Fibroblast of peridontal ligament (primary cell): Measurements from ENCODE around the gene RAB21.
A peak's percentile ranks its signal among the peaks of the same experiment; 100 is the strongest.

Experiments used
- DNase-seq: peaks from one replicate; pipeline ENCODE4 v3.0.0-alpha.2; 2010; ENCODE audit errors: extremely low read depth

RAB21 gene, protein sequence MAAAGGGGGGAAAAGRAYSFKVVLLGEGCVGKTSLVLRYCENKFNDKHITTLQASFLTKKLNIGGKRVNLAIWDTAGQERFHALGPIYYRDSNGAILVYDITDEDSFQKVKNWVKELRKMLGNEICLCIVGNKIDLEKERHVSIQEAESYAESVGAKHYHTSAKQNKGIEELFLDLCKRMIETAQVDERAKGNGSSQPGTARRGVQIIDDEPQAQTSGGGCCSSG

DNA sequence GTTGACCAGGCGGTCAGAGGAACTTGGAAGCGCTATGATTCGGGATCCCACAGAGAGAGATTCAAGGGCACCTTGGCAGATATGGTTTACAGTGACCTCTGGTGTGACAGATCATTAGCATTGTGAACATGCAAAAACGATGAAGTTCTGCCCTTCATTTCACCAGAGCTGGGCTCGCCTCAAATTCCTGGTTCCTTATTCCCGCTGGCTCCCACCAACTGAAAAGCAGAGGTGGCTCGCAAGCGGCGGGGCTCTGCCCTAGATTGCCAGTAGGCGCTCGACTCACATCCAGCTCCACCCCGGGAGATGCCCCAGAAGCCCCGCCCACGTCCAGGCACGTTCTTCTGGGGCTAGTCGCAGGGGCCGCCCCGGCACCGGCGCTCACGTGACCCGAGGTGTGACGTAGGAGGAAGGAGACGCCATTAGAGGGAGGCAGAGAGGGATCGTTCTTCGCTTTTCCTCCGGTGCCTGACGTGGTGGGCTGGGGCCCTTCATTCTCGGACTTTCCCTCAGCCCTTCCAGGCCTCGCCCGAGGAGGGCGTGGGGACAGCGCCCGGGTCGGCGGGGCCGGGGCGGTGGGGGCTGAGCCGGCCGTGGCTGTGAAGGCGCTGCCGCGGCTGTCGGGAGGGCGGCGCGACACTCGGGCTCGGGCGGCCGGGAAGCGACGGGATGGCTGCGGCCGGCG is at the start of gene RAB21:
TSS of gene RAB21 (plus strand) at position 403 of the 685 bp plus-strand sequence. CDS start at position 670, 267 bp downstream.
- DNase-seq, result peak; percentile 94

GRCh38 chr12:71704920-71705319 is 49.7 kb upstream of the RAB21 start:
- DNase-seq, result no peak

DNA sequence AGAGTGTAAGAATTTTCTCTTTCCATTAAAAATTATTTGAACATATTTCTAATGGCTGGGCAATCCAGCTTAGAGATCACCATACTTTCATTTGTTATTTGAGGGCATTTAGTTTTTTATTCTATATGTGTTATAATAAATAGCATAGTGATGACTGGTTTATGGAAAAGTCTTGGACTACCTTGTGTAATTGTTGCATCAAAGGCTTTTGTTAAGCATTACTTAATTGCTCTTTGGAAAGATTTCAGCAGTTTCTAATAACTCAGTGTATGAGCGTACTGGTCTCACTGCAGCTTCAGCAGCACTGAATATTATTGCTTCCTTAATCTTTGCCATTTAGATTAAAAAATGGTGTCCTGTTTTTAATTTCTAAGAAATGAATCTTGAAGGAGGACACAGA is 46.0 kb upstream of the RAB21 start:
- DNase-seq, result no peak

- DNase-seq, result peak; percentile 79
Observed at GRCh38 chr12:71710276-71711125, 44.2 kb upstream of the RAB21 start.

DNA sequence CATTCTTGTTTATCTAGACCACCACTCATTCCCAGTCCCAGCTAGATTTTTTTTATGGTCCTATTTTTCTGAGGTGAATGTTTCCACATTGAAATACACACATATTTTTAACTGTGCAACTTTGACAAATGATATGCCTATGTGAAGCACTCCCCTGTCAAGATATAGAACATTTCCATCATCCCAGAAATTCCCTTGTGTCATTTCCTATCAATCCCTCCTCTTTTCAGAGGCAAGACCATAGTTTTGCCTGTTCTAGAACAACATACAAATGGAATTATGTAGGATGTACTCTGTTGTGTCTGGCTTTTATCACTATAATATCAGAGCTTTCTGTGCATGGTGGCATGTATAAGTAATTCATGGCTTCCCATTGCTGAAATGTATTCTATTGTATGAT is 36.1 kb upstream of the RAB21 start:
- DNase-seq, result no peak

- DNase-seq, result peak; percentile 9
Observed at GRCh38 chr12:71719647-71720370, 34.9 kb upstream of the RAB21 start.

DNA sequence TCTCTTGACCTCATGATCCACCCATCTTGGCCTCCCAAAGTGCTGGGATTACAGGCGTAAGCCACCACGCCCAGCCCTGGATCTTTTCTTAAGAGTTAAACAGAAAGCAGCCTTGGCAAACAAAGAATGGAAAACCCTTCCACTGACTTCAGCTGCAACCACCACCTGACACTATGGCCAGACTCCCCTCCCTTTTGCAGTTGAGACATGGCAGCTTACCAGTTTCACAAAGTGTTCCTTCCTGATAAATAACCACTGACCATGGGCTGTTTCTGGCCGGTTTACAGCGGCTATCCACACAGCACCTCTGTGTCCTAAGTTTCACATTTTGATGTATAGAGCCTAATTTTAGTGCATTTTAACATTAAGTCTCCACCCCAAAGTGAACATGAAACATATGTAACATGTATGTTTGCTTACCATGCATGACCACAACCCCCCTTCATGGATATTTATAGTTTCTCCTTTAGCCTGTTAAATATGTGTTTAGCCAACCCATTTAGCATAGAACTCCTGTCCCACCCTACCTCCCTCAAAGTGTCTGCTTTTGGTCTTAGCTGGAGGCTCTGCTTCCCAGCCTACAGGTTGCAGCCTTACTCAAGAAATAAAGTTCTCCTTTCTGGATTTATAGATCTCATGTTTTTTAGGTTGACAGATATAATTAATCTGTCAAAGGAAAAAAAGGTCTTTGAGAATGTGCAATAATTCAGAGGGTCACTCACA is 32.7 kb upstream of the RAB21 start:
- no peak for DNase-seq

DNA sequence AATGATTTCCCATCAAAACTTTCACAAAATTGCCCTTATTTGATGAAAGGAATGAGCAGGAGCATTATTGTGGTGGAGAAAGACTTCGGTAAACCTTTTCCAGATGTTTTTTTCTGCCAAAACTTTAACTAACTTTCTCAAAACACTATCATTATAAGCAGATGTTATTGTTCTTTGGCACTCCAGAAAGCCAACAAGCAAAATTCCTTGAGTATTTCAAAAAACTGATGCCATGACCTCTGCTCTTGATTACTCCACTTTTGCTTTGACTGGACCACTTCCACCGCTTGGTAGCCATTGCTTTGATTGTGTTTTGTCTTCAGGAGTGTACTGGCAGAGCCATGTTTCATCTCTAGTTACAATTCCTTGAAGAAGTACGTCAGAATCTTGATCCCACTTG is 29.7 kb upstream of the RAB21 start:
- DNase-seq, result peak; percentile 96

- DNase-seq, result no peak
Observed at GRCh38 chr12:71726548-71726947, 28.1 kb upstream of the RAB21 start.

- no peak for DNase-seq
Observed at GRCh38 chr12:71727958-71728357, 26.7 kb upstream of the RAB21 start.

DNA sequence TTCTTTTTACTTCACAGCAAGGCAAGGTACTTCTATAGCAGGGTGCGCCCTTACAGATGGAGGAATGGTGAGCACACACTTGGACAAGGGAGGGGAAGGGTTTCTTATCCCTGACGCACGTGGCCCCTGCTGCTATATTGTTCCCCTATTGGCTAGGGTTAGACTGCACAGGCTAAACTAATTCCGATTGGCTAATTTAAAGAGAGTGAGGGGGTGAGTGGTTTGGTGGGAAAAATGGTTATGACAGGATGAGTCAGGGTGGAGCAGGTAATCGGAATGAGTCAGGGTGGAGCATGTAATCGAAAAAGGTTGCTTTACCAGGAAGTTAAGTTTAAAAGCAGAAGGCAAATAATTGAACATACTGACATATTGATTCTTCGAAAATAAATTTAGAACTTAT is 23.7 kb upstream of the RAB21 start:
- no peak for DNase-seq

GRCh38 chr12:71731439-71732356 is 23.0 kb upstream of the RAB21 start:
- DNase-seq, result peak; percentile 43

DNA sequence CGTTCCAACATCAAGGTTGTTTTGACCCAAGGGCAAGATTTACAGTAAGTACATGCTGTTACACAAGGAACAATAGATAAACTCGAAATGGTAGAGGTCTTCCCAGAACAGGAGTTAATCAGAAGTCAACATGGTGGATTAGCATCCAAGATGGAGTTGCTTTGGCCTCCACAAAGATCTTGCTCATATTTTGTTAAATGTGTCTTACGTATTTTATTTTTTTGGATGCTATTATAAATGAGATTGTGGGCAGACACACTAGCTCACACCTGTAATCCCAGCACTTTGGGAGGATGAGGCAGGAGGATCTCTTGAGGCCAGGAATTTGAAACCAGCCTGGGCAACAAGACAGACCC is 22.3 kb upstream of the RAB21 start:
- DNase-seq, result no peak

DNA sequence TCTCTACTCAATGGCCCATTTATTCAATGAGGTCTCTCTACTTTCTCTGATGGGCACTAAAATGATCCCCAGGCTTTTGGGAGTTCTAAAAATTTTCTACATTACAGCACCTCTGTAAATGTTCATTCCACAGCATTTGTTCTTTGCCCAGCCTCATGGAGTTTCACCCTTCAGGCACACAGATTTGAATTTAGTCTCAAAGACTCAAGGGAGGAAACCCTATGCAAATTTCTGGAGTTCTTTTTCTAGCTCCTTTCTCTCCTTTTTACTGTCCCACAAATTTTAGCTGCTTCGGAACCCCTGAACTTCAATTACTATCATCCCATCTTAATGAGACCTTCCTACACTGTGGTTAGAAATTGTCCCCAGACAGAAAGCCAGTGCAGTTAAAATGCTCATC is 17.5 kb upstream of the RAB21 start:
- no peak for DNase-seq

DNA sequence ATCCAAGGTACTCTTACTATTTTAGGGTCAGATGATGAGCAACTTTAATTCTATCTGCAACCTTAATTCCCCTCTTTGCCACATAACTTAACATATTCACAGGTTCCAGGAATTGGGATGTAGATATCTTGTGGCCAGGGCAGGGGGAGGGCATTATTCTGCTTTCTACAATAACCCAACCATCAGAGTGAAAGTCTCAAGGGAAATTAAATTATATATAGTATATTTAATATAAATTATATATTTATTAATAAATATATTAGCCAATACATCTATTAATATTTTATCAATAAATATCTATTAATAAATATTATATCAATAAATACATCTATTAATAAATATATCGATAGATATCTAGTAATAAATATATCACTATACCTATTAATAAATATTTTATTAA is 11.7 kb upstream of the RAB21 start:
- no peak for DNase-seq

GRCh38 chr12:71744522-71745300 is 10.0 kb upstream of the RAB21 start:
- DNase-seq, result no peak

- DNase-seq, result peak; percentile 80
Observed at GRCh38 chr12:71746974-71747611, 7.6 kb upstream of the RAB21 start.

DNA sequence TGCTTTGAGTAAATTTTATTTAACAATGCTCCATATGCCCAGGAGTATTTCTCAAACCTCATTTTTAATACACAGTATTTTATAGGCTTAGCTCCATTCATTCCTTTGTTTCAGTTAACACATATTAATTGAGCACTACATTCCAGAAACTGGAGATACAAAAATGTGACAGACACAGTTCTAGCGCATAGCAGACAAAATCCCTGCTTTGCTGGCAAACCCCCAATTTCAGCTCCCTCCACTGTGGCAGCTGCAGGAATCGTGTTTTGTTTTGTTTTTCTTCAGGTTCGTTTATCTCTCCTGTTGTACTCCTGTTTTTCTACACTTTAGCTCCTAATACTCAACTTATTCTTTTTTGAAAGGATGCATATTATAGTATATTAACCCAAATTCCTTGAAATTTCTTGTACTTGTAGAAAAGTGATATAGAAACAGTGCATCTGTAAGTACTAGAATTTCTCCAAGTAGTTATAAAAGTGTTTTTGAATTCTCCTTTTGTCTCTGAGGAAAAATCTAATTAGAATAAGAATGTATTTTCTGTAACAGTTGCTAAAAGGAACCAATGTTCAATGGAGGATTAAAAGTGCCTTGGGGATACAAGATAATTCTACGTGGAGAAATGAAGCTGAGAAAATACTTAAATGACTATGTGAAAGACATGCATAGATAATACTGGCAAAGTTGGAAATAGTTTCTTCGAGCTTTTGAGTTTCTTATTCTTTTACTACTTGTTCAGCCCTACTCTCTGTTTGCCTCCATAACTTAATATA is 6.4 kb upstream of the RAB21 start:
- no peak for DNase-seq
